ENCODE data around the gene SOX12. TPM values are rescaled to one million over a fixed set of nuclear protein-coding genes. Genes with fewer than 3 reads are reported as not detected.

SOX12 gene
- total and polyA plus RNA-seq, 5 experiments from 2014 or later, result 1.3 to 21.7 (median 2.1) TPM

- no peak for DNase-seq
- Mint-ChIP-seq H3K4me1 (peaks cover 14 to 25% (median 22%) of the 10 kb centered on the region in 4 donors), H3K9me3 (no peaks in the 10 kb centered on the region), H3K27me3 (peaks cover 0 to 2% (median 0%) of the 10 kb centered on the region in 5 donors), H3K27ac (no peak overlapping the region), H3K36me3 (no peaks in the 10 kb centered on the region), H3K4me3 (no peak overlapping the region)
- ATAC-seq, result no peak
- POLR2A ChIA-PET, result interaction anchor here (0.7 kb wide), 1 partner anchor 182 kb away, joined by 3 read pairs; the partner anchor contains the start of gene CSNK2A1
These were observed 36.2 kb downstream of the SOX12 start for GRCh38 chr20:361561-361960.

DNA sequence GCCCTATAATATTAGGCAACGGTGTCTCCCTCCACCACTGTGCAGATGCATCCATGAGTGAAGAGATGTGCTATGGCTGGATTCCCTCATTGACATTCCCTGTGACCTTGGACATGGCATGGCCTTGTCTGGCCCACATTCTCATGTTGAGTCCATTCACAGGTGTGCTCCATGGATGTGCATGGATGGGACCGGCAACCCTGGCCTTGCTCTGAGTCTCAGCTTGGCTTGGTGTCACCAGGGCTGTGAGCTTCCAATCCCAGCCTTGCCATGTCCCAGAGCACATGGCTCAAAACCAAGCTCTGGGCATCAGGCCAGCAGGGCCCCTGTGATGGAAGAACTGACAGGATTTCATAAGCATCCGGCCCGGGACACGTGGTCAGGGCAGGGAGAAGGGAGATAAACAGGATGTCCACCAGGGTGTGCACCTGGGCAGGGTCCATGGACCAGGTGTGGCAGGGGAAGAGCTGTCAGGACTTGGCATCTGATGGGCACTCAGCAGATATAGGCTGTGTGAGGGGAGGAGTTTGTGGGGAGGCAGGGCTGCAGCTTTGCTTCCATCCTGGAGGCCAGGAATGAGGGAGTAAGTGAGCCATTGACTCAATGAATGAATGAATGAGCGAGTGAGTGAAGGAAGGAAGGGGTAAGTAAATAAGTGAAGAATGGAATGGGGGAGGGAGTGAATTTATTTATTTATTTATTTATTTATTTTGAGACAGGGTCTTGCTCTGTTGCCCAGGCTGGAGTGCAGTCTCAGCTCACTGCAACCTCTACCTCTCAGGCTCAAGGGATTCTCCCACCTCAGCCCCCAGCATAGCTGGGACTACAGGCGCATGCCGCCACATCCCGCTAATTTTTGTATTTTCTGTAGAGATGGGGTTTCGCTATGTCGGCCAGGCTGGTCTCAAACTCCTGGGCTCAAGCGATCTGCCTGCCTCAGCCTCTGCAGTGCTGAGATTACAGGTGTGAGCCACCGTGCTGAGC, 37.2 kb downstream of the SOX12 start:
- POLR2A ChIA-PET, result interaction anchor here (0.6 to 0.7 kb wide), 3 partner anchors 10 to 181 kb away, joined by 3 to 4 read pairs (median 3); partner anchors contain the start of gene CSNK2A1
- H3K4me1 Mint-ChIP-seq, result peaks cover 14 to 27% (median 24%) of the 10 kb centered on the region in 4 donors
- H3K27me3 Mint-ChIP-seq, result peaks cover 0 to 2% (median 0%) of the 10 kb centered on the region in 5 donors
- ATAC-seq, result peak in 1 of 2 donors; percentile 25
- DNase-seq, result no peak
- no peak overlapping the region for H3K4me3 Mint-ChIP-seq
- no peaks in the 10 kb centered on the region for H3K36me3 Mint-ChIP-seq
- peak overlapping the region in 4 of 10 donors; percentile 4 to 77 (median 47) for H3K27ac Mint-ChIP-seq
- no peaks in the 10 kb centered on the region for H3K9me3 Mint-ChIP-seq

DNA sequence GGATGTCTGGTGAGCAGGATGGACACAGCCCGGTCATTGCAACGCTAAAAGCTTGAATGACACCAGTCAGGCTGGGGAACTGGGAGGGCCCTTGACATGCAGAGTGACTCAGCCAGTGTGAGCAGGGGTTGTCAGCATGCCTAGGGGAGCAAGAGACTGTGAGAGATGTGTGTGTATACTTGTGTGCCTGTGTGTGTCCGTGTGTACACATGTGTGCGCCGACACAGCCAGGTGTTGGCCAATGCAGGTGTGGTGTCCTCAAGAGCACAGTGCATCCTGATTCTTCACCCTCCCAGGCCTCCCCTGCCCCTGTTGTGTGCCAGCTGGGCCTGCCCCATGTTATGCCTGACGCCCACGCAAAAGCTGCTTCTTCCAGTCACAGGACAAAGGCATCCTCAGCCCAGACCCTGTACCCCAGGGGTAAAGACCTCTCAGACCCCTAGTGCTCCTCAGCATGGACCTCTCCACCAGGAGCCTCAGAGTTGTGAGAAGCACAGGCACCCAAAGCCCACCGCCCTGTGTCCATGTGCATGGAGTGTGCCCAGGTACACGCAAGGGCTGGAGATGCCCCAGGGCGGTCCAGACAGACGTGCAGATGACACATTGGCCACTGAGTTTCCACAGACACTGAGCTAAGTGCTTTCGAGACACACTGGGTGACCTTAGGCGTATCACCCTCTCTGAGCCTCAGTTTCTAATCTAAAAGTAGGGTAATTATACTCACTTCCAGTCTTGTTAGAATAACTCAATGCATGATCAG, 38.1 kb downstream of the SOX12 start:
- ATAC-seq (no peak), DNase-seq (no peak)
- peaks cover 0 to 2% (median 0%) of the 10 kb centered on the region in 5 donors for H3K27me3 Mint-ChIP-seq
- H3K4me1 Mint-ChIP-seq, result peaks cover 15 to 27% (median 24%) of the 10 kb centered on the region in 4 donors
- POLR2A ChIA-PET, result no interaction called here
- H3K27ac Mint-ChIP-seq, result peak overlapping the region in 1 of 10 donors; percentile 56
- H3K36me3 Mint-ChIP-seq, result no peaks in the 10 kb centered on the region
- no peaks in the 10 kb centered on the region for H3K9me3 Mint-ChIP-seq
- no peak overlapping the region for H3K4me3 Mint-ChIP-seq

GRCh38 chr20:364905-365794, 39.8 kb downstream of the SOX12 start:
- POLR2A ChIA-PET, result interaction anchor here (0.6 to 0.7 kb wide), 4 partner anchors 17 to 95 kb away, joined by 3 to 6 read pairs (median 4); no protein-coding TSS in a partner anchor
- peaks cover 17 to 27% (median 24%) of the 10 kb centered on the region in 4 donors for H3K4me1 Mint-ChIP-seq
- peak overlapping the region in 3 of 10 donors; percentile 10 to 23 (median 21) for H3K4me3 Mint-ChIP-seq
- H3K9me3 Mint-ChIP-seq, result no peaks in the 10 kb centered on the region
- ATAC-seq, result no peak
- peaks cover 0 to 6% (median 0%) of the 10 kb centered on the region in 5 donors for H3K27me3 Mint-ChIP-seq
- H3K27ac Mint-ChIP-seq, result peak overlapping the region in 4 of 10 donors; percentile 22 to 70 (median 32)
- no peak for DNase-seq
- no peaks in the 10 kb centered on the region for H3K36me3 Mint-ChIP-seq

GRCh38 chr20:366041-366718, 40.8 kb downstream of the SOX12 start:
- DNase-seq (no peak), ATAC-seq (no peak)
- Mint-ChIP-seq H3K36me3 (no peaks in the 10 kb centered on the region), H3K27ac (peak overlapping the region in 6 of 10 donors; percentile 36 to 87 (median 52)), H3K27me3 (peaks cover 0 to 7% (median 0%) of the 10 kb centered on the region in 5 donors), H3K4me3 (peak overlapping the region in 3 of 10 donors; percentile 33 to 46 (median 41)), H3K4me1 (peaks cover 17 to 25% (median 24%) of the 10 kb centered on the region in 4 donors), H3K9me3 (no peaks in the 10 kb centered on the region)
- POLR2A ChIA-PET, result interaction anchor here (0.7 kb wide), 1 partner anchor 18 kb away, joined by 6 read pairs; no protein-coding TSS in a partner anchor

DNA sequence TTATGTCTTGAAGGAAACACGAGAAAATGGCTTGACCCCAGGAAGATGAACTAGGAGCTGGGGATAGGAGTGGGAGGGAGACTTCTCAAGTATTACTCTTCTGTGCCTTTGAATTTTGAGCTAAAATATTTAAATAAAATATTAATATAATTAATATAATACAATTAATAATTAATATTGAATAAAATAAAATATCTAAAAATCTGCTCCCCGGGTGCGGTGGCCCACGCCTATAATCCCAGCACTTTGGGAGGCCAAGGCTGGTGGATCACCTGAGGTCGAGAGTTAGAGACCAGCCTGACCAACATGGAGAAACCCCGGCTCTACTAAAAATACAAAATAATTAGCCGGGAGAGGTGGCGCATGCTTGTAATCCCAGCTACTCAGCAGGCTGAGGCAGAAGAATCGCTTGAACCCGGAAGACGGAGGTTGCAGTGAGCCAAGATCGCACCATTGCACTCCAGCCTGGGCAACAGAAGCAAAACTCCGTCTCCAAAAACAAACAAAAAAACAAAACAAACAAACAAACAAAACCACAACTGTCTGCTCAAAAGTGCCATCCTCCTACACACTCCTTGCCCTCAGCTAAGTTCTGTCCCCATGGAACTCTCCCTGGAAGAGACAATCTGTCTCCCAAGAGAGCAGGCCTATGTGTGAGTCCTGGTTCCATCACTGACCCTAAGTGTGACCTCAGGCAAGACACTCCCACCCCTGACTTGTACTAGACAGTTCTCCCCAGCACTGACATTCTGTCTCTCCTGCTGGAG, 41.5 kb downstream of the SOX12 start:
- Mint-ChIP-seq H3K27ac (peak overlapping the region in 2 of 10 donors; percentile 4 to 71), H3K36me3 (no peaks in the 10 kb centered on the region), H3K4me1 (peaks cover 17 to 25% (median 23%) of the 10 kb centered on the region in 4 donors), H3K27me3 (peaks cover 0 to 7% (median 0%) of the 10 kb centered on the region in 5 donors), H3K9me3 (no peaks in the 10 kb centered on the region), H3K4me3 (no peak overlapping the region)
- DNase-seq (no peak), ATAC-seq (no peak)
- POLR2A ChIA-PET, result no interaction called here

GRCh38 chr20:367486-367887, 42.1 kb downstream of the SOX12 start:
- Mint-ChIP-seq H3K27ac (peak overlapping the region in 3 of 10 donors; percentile 34 to 72 (median 71)), H3K9me3 (no peaks in the 10 kb centered on the region), H3K36me3 (no peaks in the 10 kb centered on the region), H3K4me3 (no peak overlapping the region), H3K27me3 (peaks cover 0 to 7% (median 0%) of the 10 kb centered on the region in 5 donors), H3K4me1 (peaks cover 15 to 22% (median 20%) of the 10 kb centered on the region in 4 donors)
- no peak for ATAC-seq
- DNase-seq, result no peak
- POLR2A ChIA-PET, result no interaction called here

GRCh38 chr20:368915-369314, 43.6 kb downstream of the SOX12 start:
- Mint-ChIP-seq H3K36me3 (no peaks in the 10 kb centered on the region), H3K4me3 (no peak overlapping the region), H3K4me1 (peaks cover 13 to 21% (median 19%) of the 10 kb centered on the region in 4 donors), H3K27me3 (peaks cover 0 to 7% (median 0%) of the 10 kb centered on the region in 5 donors), H3K9me3 (no peaks in the 10 kb centered on the region), H3K27ac (peak overlapping the region in 3 of 10 donors; percentile 0 to 80 (median 44))
- DNase-seq, result no peak
- no peak for ATAC-seq
- POLR2A ChIA-PET, result no interaction called here

DNA sequence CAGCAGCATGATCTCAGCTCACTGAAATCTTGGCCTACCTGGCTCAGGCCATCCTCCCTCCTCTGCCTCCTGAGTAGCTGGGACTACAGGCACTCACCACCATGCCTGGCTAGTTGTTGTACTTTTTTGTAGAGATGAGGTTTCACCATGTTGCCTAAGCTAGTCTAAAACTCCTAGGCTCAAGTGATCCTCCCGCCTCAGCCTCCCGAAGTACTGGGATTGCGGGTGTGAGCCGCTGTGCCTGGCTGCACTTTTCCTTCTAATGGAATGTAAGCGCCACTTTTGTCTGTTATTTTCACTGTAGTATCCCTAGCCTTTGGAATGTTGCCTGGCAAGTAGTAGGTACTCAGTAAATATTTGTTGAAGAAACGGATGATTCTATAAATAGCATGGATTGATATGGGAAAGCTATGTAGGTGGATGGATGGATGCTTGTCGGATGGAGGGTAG, 44.8 kb downstream of the SOX12 start:
- Mint-ChIP-seq H3K4me1 (peaks cover 12 to 21% (median 14%) of the 10 kb centered on the region in 4 donors), H3K36me3 (no peaks in the 10 kb centered on the region), H3K4me3 (no peak overlapping the region), H3K27ac (no peak overlapping the region), H3K9me3 (no peaks in the 10 kb centered on the region), H3K27me3 (peaks cover 0 to 7% (median 0%) of the 10 kb centered on the region in 5 donors)
- POLR2A ChIA-PET, result interaction anchor here (0.5 kb wide), 1 partner anchor 11 kb away, joined by 3 read pairs; no protein-coding TSS in a partner anchor
- DNase-seq (no peak), ATAC-seq (no peak)

- Mint-ChIP-seq H3K4me1 (peaks cover 4 to 12% (median 7%) of the 10 kb centered on the region in 4 donors), H3K9me3 (no peaks in the 10 kb centered on the region), H3K36me3 (no peaks in the 10 kb centered on the region), H3K4me3 (no peak overlapping the region), H3K27ac (no peak overlapping the region), H3K27me3 (peaks cover 0 to 7% (median 0%) of the 10 kb centered on the region in 5 donors)
- POLR2A ChIA-PET, result interaction anchor here (0.6 to 0.8 kb wide), 2 partner anchors 10 to 14 kb away, joined by 3 read pairs; no protein-coding TSS in a partner anchor
- DNase-seq, result no peak
- no peak for ATAC-seq
These were observed 45.8 kb downstream of the SOX12 start for GRCh38 chr20:370977-371754.

Measured in naive thymus-derived CD8-positive, alpha-beta T cell (primary cell).